Lower leg skin (tissue), 3 donors: ENCODE results near the gene SLC34A3.

ENCODE experiments used
- CTCF ChIP-seq, 3 donors: fragments of 450-650 bp; IDR thresholded peaks; one replicate each; pipeline ENCODE4 v1.5.1; 2016; ENCODE audit warnings: antibody characterized with exemption in 3 of 3, mild to moderate bottlenecking in 3 of 3, moderate library complexity in 2 of 3
- POLR2A ChIP-seq, 2 donors: fragments of 450-650 bp; IDR thresholded peaks; one replicate each; pipeline ENCODE4 v1.6.1; 2016 to 2017; ENCODE audit warnings: antibody characterized with exemption in 2 of 2, mild to moderate bottlenecking in 1 of 2, moderate library complexity in 1 of 2

- no peak for TF ChIP-seq POLR2A (IDR thresholded peaks at IDR 0.05)
- no peak for TF ChIP-seq CTCF (IDR thresholded peaks at IDR 0.05)
Observed at GRCh38 chr9:137270929-137271695, 40.4 kb downstream of the SLC34A3 start.
